GM10847 (cell line): ENCODE data around the gene USP14.

Experiments used
- POLR2A ChIP-seq: IDR thresholded peaks from 2 replicates; pipeline ENCODE4 v1.6.1; 2011; ENCODE audit not compliant: insufficient read length; ENCODE audit errors: extremely low read depth

The USP14 gene

DNA sequence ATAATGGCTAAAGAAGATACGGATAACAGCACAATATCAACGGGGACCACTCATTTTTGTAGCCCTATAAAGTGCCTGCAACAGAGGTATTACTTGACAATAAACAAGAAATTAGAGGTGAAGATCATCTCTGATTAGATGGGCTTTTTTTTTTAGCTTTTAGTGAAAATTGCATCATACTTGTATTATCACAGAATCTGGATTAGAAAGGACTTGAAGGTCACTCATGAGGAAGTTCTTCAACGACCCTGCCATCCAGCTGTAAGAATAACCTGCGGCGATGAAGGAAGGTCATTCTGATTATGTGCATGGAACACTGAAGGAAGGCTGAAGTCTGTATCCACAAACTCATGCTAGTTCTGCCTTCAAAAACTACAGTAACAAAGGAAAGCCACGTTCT, 69.0 kb downstream of the USP14 start:
- no peak for TF ChIP-seq POLR2A

DNA sequence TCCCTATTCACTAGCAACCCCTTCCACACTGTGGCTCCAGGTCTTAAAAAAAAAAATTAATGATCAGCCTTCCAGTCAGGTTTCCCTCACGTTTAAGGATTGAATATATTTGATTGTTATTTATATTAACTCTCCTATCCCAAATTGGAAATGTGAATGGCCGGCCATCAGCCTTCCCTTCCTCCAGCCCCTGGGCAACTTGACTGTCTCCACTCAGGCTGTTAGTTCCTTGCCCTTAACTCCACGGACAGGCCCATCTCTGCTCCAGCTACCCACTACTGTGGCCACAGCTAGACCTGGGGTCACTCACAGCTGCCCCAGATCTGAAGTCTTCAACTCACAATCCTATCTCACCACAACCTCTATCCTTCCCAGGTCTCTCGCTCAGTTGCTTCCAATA, 69.5 kb downstream of the USP14 start:
- no peak for TF ChIP-seq POLR2A

DNA sequence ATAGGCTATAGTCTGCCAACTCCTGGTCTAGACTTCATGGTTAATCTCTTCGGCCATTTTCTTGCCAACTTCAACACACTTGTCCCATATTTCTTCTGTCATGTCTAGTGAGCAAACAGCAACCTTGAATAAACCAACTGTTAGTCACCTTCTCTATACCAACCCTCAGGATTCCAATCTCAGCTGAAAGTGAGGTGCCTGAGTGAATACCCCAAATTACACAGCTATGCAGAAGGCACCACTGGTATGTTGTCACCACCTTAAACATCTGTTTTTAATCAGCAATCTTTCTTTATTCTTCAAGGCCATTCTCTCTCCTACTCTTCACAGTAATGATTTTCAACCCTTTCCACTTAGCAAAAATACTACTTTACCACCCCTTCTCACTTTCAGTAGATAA, 70.2 kb downstream of the USP14 start:
- TF ChIP-seq POLR2A = no peak

DNA sequence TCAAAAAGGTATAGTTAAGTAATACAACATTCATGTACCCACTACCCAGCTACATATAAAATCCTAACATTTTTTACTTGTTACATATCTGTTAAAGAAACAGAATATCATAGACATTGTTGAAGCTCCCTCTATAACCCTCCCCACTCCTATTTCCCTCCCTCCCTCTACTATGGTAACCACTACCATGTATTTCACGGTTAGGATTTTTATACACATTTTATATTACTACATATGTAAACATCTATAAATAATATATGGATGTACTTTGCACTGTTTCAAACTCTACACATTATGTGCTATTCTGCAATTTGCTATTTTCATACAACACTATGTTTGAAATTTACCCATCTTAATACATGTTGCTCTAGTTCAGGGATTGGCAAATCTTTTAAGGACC, 73.2 kb downstream of the USP14 start:
- no peak for TF ChIP-seq POLR2A

DNA sequence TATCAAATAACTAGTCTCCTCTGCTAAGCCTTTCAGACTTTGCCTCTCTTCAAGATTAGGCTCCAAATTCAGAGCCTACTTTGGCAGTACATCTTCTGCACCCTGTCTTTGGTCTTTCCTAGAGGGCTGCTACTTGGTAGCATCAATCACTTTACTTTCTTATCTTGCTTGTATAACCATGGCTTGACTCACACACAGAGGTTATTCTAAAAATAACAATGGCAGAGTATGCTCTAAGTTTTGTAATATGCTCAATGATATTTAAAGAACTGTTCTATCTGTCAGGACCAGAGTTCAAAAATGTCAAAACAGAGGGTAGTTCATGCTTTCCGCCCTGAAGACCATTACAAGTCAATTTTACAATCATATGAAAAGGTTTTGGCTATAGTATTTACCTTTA, 81.8 kb downstream of the USP14 start:
- TF ChIP-seq POLR2A = no peak

DNA sequence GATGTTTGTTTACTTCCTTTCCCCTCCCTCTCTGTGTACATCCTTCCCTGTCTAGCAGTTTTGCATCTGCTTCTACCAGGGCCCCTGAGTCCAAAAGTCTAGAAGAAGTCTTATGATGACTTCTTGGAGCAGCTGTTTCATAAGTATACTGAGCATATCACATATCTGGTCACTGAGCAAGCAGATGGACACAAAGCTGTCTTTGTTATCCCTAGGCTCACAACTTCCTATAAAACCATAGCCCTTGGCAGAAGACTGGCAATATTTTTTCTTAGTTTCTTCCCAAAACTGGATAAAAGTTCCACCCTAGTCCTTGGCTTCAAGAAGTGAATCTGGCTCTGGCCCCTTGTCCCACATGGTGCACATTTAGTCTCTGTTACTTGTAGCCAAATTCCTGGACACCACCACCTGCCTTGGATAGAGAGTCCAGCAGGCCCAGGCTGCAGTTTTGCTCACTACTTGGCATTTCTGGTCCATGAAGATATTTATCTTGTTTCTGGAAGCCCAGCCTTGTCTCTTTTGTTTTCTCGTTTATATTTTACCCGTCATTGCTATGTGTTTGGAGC, 87.0 kb downstream of the USP14 start:
- TF ChIP-seq POLR2A = no peak

DNA sequence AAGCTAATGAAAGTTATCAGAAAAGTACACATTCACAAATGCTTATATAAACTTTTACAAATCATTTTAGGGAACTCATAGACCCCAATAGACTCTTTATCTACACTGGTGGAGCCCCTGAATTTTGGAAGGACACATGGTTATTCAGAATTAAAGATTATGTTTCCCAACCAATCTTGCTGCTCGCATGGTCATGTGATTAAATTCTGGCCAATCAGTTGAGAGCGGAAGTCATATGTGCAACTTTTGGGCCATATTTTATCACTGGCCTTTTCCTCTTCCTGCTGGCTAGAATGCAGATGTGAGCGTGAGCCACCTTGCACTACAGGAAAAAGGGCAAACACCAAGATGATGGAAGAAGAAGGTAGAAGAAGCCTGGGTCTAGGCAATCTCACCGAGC, 89.7 kb downstream of the USP14 start:
- no peak for TF ChIP-seq POLR2A

DNA sequence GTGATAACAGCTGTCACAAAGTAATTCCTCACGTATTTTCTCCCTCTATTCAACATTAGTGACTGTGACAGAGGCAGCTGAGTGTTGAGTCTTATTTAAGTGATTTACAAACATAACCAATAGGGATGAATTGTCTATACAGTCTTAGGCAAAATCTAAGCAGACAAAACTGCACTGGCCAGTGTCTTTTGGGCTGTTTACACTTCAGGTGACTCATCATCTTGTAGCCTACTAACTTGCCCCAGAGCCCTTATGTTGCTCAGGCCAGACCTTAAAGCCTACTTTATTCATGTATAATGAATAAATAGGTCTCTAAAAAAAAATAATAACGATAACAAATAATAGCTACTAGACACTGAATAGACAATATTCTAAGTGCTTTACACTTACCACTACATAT, 92.3 kb downstream of the USP14 start:
- no peak for TF ChIP-seq POLR2A

DNA sequence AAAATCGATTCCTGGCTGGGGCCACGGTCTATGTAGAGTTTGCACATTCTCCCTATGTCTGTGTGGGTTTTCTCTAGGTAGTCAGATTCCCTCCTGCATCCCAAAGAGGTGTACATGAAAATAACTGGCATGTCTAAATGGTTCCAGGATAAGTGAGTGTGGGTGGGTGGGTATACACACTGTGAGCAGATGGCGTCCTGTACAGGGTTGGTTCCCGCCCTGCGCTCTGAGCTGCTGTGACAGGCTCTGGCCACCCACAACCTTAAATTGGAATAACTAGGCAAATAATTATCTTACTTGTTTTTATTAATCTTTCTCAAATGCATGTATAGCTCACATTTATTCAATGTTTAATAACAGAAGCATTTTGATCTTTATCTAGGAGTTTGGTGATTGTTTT, 93.2 kb downstream of the USP14 start:
- TF ChIP-seq POLR2A = no peak

DNA sequence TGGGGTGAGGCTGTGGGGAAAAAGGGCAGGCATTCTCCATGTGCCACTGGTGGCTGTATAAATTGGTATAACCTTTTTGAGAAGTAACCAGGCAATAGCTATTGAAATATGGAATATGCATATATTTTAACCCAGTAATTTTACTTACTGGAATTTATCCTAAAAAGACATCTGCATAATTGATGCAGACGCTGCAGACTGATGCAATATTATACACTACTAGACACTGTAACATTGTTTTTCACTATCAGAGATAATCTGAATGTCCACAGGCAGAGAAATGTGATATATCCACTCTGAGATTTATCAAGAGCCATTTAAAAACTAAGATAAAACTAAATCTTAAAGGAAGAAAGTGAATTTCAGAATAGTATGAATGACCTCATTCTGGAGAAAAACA, 94.8 kb downstream of the USP14 start:
- TF ChIP-seq POLR2A = no peak

DNA sequence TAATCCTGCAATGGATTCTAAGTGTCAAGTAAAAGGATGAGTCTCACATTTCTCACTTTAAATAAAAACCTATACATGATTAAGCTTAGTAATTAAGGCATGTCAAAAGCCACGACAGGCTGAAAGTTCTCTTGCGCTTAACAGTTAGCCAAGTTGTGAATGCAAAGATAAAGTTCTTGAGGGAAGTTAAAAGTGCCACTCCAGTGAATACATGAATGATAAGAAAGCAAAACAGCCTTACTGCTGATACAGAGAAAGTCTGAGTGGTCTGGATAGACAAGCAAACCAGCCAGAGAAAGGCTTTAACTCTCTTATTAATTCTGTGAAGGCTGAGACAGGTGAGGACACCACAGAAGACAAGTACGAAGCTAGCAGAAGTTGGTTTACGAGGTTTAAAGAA, 96.8 kb downstream of the USP14 start:
- TF ChIP-seq POLR2A = no peak

DNA sequence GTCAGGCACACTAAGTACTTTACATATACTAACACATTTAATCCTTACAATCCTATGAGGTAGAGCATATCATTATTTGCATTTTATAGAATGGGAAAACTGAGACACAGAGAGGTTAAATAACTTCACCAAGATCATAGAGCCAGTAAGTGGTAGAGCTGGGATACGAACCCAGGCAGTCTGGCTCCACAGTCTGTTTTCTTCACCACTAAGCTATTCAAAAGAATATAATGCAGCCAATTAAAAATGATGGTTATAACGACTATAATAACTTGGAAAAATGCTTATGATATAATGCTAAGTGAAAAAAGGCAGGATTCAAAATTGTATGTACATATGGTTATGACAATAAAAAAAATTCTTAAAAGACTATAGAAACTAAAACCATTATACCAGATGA, 102.2 kb downstream of the USP14 start:
- TF ChIP-seq POLR2A = no peak

DNA sequence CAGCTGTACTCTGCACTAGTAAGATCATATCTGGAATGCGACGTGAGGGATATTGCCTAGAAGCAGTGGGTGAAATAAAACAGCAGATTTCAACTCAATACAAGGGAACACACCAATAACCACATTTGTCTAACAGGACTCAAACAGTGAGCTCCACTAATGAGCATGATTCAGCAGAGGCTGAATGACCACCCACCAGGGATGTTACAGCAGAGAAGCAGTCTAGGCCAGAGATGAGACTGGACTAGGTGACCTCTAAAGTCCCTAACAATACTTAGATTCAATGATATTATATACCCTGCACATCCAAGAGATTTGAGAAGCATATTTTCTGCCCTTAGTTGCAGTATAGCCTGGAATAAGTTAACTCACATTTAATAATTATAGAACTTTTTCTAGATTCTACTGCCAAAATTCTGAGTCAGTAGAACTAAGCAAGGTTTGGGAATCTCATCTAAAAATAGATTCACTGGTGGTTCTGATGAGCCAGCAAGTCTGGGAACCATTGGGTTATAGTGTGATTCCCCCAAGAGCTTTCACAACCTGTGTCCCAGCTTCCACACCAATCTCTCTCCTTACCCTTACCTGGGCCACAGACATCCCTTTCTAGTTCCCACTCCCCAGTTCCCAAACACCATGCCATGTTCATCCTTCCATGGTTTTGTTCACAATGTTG, 103.2 kb downstream of the USP14 start:
- TF ChIP-seq POLR2A = no peak
